ENCODE measurements around the gene MEIS1.

- no peak for TF ChIP-seq CTCF (IDR thresholded peaks at IDR 0.05)
- TF ChIP-seq POLR2A (IDR thresholded peaks at IDR 0.05): no peak
- TF ChIP-seq EP300 (IDR thresholded peaks at IDR 0.05; ENCODE audit: low read depth): no peak
- no peak for TF ChIP-seq POLR2AphosphoS5 (IDR thresholded peaks at IDR 0.05)
Measured at GRCh38 chr2:66466433-66466832, 31.5 kb downstream of the MEIS1 start.

Data from transverse colon (tissue), 4 donors.